ENCODE results near the gene ZNF488.
"Not testable (repeated sequence)": the region's sequence is repeated elsewhere in the genome, so short reads cannot be mapped to it uniquely, and the experiment has no call there.

ZNF488 gene

GRCh38 chr10:47409171-47409865 lies 25.2 kb upstream of the ZNF488 start:
- no peak for DNase-seq

DNA sequence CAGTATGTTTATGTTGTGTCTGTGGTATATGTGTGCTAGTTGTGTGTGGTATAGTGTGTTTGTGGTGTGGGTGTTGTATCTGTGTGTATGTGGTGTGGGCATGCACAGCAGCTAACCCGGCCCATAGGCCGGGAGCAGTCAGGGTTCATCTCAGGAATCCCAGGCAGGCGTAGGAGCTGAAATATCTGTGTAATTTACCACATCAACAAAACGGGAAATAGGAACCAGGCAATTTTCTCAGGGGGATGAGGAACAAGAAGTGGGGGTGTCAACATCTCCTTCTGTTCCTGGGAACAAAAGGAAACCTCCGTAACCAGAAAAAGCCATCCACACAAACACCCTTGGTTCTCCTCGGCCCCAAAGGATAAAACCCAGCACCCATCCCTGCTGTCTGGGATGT lies 24.5 kb upstream of the ZNF488 start:
- DNase-seq, result no peak

GRCh38 chr10:47406870-47407691 lies 23.0 kb upstream of the ZNF488 start:
- DNase-seq, result no peak

DNA sequence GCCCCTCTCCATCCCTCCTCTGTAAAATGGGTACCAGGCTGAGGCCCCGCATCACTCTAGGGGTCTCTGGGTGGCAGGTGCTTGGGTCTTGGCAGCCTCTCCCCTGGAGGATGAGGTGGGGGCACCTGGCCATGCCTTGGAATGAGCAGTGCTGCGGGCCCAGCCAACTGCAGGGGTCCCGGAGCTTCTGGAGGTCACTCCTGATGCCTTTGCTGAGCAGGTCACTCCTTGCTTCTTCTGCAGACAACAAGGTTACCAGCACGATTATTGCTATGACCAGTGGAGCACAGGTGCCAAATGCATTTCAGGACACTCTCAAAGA lies 22.4 kb upstream of the ZNF488 start:
- DNase-seq, result no peak

DNA sequence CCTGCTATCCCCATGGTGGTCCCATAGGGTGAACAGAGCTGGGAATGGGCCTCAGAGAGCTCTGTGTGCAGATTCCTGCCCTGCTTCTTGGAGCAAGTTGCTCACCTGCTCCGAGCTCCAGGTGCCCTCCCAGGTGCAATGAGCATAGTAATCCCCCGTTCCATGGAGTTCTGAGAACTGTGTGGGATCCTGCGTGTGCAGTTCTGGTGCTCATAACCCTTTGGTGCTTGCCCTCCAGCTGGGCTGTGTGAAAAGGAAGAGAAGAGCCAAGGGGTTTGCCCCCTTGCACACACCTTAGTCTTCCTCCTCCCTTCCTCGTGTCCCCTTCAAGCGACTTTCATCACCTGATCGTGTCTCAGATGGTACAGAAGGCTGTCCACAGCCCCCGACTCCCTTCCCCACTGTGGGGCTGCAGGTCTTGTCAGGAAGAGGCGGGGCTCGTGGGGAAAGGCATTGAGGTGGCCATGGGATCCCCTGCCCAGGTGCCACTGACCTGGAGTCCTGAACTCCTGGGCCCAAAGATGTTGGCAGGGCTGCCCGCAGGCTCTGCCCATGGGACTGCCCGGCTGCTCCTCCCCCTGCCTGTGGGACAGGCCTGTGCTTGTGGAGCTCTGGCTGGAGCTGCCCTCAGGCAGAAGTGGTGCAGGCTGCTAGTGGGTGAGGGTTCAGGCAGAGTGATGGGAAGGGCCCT lies 21.9 kb upstream of the ZNF488 start:
- no peak for DNase-seq

DNA sequence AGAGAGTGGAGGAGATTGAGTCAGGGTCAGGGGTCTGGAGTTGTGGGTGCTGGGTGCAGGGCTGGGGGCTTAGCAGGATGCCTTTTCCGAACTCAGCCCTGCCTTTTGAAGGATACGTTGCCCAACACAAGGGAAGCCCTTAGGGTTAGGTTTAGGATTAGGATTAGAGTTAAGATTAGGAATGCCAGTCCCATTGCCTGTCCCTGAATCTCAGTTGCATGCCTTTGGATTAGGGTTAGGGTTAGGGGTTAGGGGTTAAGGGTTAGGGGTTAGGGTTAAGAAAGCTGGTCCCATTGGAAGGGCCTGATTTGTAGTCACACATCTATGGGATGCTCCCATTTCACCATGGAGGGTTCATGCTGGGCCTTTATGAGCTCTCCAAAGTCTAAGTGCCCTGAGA lies 20.8 kb upstream of the ZNF488 start:
- no peak for DNase-seq

- no peak for DNase-seq
Observed at GRCh38 chr10:47404446-47404845, 20.4 kb upstream of the ZNF488 start.

- DNase-seq, result no peak
Observed at GRCh38 chr10:47403446-47404318, 19.6 kb upstream of the ZNF488 start.

GRCh38 chr10:47402641-47403301 lies 18.7 kb upstream of the ZNF488 start:
- DNase-seq, result no peak

DNA sequence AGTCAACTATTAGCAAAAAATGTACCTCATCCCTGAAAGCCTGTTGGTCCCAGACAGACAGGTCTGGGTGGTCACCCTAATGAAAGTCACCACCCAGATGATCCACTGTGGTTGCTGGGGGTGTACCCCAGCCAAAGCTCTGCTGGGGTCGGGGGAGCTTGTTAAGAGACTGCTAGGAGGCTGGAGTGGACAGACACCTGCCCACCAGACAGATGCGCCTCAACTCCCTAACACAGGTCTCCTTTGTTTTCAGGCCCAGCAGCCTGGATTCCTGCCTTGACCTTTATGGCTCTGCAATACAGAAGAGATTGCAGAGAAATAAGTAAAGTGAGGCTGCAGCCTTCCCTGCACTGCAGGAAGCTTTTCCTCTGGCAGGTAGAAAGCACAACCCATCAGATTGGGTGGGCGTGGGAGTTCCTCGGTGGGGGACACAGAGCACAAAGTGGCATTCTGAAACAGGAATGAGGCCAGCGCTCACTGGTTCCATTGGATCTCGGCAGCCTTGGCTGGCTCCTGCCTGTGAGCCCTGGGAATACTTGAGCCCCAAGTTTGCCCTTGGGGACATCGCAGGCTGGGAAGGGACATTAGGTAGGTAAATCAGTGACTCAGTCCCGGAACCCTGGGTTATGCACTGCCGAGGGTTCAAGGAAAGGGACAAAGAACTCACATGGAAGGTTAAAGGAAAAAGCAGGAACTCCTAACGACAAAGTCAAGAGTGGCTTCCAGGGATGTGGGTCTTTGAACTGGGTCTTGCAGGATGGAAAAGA lies 18.0 kb upstream of the ZNF488 start:
- no peak for DNase-seq

DNA sequence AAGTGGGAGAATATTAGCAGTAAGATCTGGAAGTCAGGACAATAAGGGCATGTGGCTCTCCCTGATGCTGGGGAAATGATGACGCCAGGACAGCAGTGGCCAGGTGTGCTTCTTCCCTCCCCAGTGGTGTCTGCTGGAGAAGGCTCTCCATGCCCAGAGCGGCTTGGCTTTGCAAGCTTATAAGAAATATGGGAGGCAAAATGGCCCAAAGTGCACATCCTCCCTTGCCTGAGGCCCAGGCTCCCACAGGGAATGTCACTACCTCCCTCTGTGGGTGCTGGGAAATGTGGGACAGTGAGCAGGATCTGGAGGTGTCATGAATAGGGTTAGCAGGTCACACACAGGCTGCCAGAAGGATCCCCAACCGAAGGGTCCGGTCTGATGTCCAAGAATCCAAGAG lies 17.1 kb upstream of the ZNF488 start:
- DNase-seq, result no peak

- no peak for DNase-seq
Observed at GRCh38 chr10:47400786-47401185, 16.7 kb upstream of the ZNF488 start.

DNA sequence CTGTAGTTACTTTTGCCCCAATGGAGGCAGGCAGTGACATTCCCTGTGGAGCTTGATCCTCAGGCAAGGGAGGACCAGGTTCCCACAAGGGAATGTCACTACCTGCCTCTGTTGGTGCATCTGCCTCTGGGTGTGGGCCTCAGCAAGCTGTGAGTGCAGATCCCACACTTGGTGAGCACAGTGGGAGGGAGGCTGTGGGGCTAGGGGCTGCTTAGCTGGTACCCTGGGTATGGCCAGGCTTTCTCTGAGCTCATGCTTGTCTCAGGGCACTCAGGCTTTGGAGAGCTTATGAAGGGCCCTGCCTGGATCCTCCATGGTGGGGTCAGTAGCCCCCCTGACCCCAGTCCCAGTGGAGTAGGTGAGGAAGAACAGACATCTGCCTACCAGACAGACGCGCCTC lies 16.2 kb upstream of the ZNF488 start:
- DNase-seq, result no peak

DNA sequence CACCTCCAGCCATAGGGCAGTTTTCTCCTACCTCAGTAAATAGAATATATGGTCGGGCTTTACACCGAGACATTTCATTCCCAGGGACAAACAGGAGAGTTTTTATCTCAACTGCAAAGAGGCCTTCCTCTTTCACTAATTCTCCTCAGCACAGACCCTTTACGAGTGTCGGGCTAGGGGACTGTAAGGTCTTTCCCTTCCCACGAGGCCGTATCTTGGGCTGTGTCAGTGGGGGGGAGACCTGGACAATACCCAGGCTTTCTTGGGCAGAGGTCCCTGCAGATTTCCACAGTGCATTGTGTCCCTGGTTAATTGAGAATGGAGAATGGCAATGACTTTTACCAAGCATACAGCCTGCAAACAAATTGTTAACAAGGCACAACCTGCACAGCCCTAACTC lies 13.2 kb upstream of the ZNF488 start:
- no peak for DNase-seq

DNA sequence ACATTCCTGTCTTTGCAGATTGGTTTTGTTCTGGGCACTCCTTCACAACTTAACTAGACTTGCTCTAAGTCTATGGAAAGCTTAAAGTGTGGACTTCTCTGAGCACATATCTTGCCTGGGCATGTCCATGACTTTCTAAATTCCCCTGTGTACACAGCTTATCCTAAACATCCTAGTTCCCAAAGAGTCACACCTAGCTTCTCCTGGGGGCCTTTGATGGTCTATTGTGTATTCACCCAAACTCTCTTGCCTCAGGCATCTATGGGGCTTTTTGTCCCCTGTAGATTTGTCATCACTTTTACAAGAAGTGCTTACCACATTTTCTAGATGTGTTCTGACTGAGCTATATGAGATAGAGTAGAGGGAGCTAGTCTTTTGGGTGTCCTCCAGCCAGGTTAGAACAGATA lies 12.2 kb upstream of the ZNF488 start:
- no peak for DNase-seq

- no peak for DNase-seq
Observed at GRCh38 chr10:47389619-47390018, 5.5 kb upstream of the ZNF488 start.

DNA sequence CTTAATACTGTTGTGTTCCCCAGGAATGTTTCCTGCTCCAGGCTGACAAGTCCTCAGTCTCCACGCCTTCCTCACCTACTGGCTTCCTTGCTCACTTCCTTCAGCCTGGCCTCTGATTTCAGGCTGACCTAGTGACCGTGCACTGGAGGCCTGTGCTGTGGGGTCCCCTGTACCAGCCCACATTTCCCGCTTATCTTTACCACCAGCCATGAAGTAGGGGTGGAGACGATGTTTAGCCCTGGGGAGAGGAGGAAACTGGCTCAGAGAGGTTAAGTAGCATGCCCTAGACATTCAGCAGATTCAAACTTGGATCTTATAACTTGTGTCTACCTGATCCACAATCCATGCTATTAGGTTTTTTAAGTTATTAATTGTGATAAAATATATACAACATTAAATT lies 4.8 kb upstream of the ZNF488 start:
- no peak for DNase-seq

DNA sequence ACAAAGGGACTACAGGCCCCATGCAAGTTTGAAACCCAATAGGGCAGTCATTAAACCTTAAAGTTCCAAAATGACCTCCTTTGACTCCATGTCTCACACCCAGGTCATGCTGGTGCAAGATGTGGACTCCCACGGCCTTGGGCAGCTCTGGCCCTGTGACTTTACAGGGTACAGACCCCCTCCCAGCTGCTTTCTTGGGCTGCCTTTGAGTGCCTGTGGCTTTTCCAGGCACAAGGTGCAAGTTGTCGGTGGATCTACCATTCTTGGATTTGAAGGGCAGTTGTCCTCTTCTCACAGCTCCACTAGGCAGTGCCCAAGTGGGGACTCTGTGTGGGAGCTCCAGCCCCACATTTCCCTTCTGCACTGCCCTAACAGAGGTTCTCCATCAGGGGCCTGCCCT lies 2.0 kb upstream of the ZNF488 start:
- DNase-seq, result not testable (repeated sequence)

DNA sequence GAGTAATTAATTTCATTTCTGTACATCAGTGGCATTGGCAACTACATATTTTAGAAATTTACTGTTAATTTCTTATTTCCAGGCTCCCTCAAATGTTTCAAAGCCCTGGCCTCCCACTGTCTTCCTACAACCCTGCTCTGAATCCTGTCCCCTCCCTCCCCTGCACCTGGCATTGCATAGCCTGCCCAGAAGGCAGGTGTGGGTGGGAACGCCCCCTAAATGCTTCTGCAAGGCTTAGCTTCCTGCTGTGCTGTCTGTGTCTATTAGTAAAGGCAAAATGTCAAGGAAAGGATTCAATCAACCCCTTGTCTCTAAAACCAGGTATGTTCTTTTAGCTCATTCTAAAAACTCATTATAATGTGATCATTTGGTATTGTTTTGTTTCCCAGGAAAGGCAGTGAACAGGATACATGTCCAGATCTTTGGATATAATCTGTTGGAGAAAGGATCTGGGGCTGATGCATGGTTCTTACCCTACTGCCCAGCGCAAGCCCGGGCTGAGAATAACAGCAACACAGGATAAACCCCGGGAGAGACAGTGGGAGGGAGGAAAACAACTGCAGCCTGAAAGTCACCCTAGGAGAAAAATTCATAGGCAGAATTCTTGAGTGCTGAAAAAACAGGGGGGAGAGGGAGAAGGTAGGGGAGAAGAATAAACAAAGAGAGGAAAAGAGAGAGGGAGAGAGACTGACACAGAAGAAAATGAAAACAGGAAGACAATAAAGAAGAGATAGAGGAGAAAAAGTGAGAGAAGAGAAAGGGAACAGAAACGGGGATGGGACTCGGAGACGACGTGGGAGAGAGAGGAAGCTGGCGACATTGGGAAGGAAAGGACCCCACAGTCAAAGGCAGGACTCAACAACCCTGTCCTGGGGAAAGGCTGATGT lies 589 bp downstream of the ZNF488 start:
- no peak for DNase-seq
